A549 (cell line): ENCODE results near the gene GPX3. TPM values are rescaled to one million over a fixed set of nuclear protein-coding genes. Genes with fewer than 3 reads are reported as not detected.

Experiments used
- ATAC-seq, 2 experiments: fragments of 200-7000 bp in 1 of 2; fragments of >200 bp in 1 of 2; cut with Nextera tagmentation in 1 of 2; cut with Tn5 transposase in 1 of 2; 3 replicates each; pipeline versions ENCODE4 v1.8.0 to v1.9.1; 2018 to 2020; ENCODE audit warnings: mild to moderate bottlenecking in 1 of 2, moderate library complexity in 1 of 2
- CTCF ChIA-PET: fragments of 300-600 bp; sonication (Branson Sonifier 250); formaldehyde crosslinking; extraction: SDS; loops from one replicate; lab custom pipeline; 2021; ENCODE audit warnings: antibody characterized with exemption, inconsistent platforms; lab: Yijun Ruan, JAX
- POLR2A ChIA-PET: fragments of 350-600 bp; formaldehyde crosslinking; extraction: SDS; loops from one replicate; lab custom pipeline; 2021; ENCODE audit warnings: antibody characterized with exemption, inconsistent platforms; lab: Yijun Ruan, JAX
- DNase-seq, 2 experiments: peaks; one replicate each; pipeline versions ENCODE4 v3.0.0 to v3.0.0-alpha.2; 2011 to 2016; ENCODE audit warnings: low read depth in 1 of 2, low spot score in 1 of 2
- FAIRE-seq: peaks from 2 replicates; lab custom pipeline; 2011; peaks lifted over from hg19 to GRCh38; lab: Jason Lieb, UNC
- H3K27ac ChIP-seq, 2 experiments: fragments of >200 bp; sonication (Bioruptor Twin); formaldehyde crosslinking; 3 replicates each; pipeline ENCODE4 v1.5.1; 2016 to 2017
- H3K4me1 ChIP-seq: fragments of >200 bp; sonication (Bioruptor Twin); formaldehyde crosslinking; 3 replicates; pipeline ENCODE4 v1.6.1; 2016
- H3K4me2 ChIP-seq: fragments of >200 bp; sonication (Bioruptor Twin); formaldehyde crosslinking; 3 replicates; pipeline ENCODE4 v1.6.1; 2016
- H3K4me3 ChIP-seq: fragments of >200 bp; sonication (Bioruptor Twin); formaldehyde crosslinking; 3 replicates; pipeline ENCODE4 v1.5.1; 2016
- H3K9me3 ChIP-seq: fragments of >200 bp; sonication (Bioruptor Twin); formaldehyde crosslinking; 3 replicates; pipeline ENCODE4 v1.6.1; 2016
- BHLHE40 ChIP-seq: IDR thresholded peaks from 2 replicates; pipeline ENCODE4 v1.6.1; 2012; ENCODE audit warnings: low read depth, low read length, inconsistent platforms
- CHD2 ChIP-seq: fragments of 150-350 bp; IDR thresholded peaks from 2 replicates; pipeline ENCODE4 v1.6.1; 2014; ENCODE audit warnings: low read length; ENCODE audit not compliant: partially characterized antibody
- CHD4 ChIP-seq: fragments of 200-600 bp; sonication (generic); IDR thresholded peaks from 2 replicates; pipeline ENCODE4 v1.6.1; 2016; ENCODE audit warnings: antibody characterized with exemption, mild to moderate bottlenecking, borderline replicate concordance
- CTCF ChIP-seq: fragments of >200 bp; sonication (Bioruptor Twin); formaldehyde crosslinking; IDR thresholded peaks from 3 replicates; pipeline ENCODE4 v1.5.1; 2016
- E2F6 ChIP-seq: IDR thresholded peaks from 2 replicates; pipeline ENCODE4 v1.6.1; 2012; ENCODE audit warnings: low read depth, borderline replicate concordance
- EHF ChIP-seq: fragments of 250-450 bp; sonication (Bioruptor Pico); IDR thresholded peaks from 2 replicates; pipeline ENCODE4 v1.5.0; 2020; ENCODE audit warnings: mild to moderate bottlenecking
- ESRRA ChIP-seq: fragments of 150-350 bp; IDR thresholded peaks from 2 replicates; pipeline ENCODE4 v1.6.1; 2014; ENCODE audit warnings: mild to moderate bottlenecking, low read length, borderline replicate concordance
- FOSB ChIP-seq: fragments of 250-450 bp; sonication (Bioruptor Pico); IDR thresholded peaks from 2 replicates; pipeline ENCODE4 v1.5.0; 2020; ENCODE audit warnings: mild to moderate bottlenecking, moderate library complexity
- FOSL2 ChIP-seq, 2 experiments: fragments of 450-650 bp in 1 of 2; fragments of >200 bp in 1 of 2; sonication (Bioruptor Twin) in 1 of 2; formaldehyde crosslinking; IDR thresholded peaks; 2 replicates each; pipeline versions ENCODE4 v1.5.0 to v1.6.1; 2016 to 2020; ENCODE audit warnings: mild to moderate bottlenecking in 1 of 2, moderate library complexity in 1 of 2
- GATA3 ChIP-seq: IDR thresholded peaks from 2 replicates; pipeline ENCODE4 v1.6.1; 2012; ENCODE audit warnings: borderline replicate concordance
- HMGXB4 ChIP-seq: fragments of 250-450 bp; sonication (Bioruptor Pico); IDR thresholded peaks from 2 replicates; pipeline ENCODE4 v1.5.0; 2021; ENCODE audit warnings: mild to moderate bottlenecking, moderate library complexity, borderline replicate concordance
- HOXA7 ChIP-seq: fragments of 250-450 bp; sonication (Bioruptor Pico); IDR thresholded peaks from 2 replicates; pipeline ENCODE4 v1.5.0; 2020; ENCODE audit warnings: mild to moderate bottlenecking, moderate library complexity
- HOXB5 ChIP-seq: fragments of 250-450 bp; sonication (Bioruptor Pico); IDR thresholded peaks from 2 replicates; pipeline ENCODE4 v1.5.0; 2020; ENCODE audit warnings: mild to moderate bottlenecking, moderate library complexity
- JUN ChIP-seq, 2 experiments: fragments of >200 bp; sonication (Bioruptor Twin); formaldehyde crosslinking; IDR thresholded peaks; 2 replicates in 1 of 2; 3 replicates in 1 of 2; pipeline ENCODE4 v1.6.1; 2016 to 2017
- MAFK ChIP-seq: fragments of 450-650 bp; IDR thresholded peaks from 2 replicates; pipeline ENCODE4 v1.6.1; 2014; ENCODE audit not compliant: partially characterized antibody
- MYC ChIP-seq: IDR thresholded peaks from 2 replicates; pipeline ENCODE4 v1.6.1; 2012; ENCODE audit warnings: mild to moderate bottlenecking, inconsistent platforms, low read length, improper control_type of control experiment, borderline replicate concordance
- NFE2L2 ChIP-seq: fragments of 150-350 bp; conservative IDR thresholded peaks from 2 replicates; pipeline ENCODE4 v1.6.1; 2014; ENCODE audit warnings: low read length
- NR3C1 ChIP-seq: fragments of >200 bp; sonication (Bioruptor Twin); formaldehyde crosslinking; IDR thresholded peaks from 3 replicates; pipeline ENCODE4 v1.6.1; 2017
- PBX3 ChIP-seq: IDR thresholded peaks from 2 replicates; pipeline ENCODE4 v1.6.1; 2012
- POLR2A ChIP-seq: IDR thresholded peaks from 2 replicates; pipeline ENCODE4 v1.6.1; 2012; ENCODE audit warnings: mild to moderate bottlenecking, low read length
- RAD21 ChIP-seq, 2 experiments: fragments of >200 bp in 1 of 2; sonication (Bioruptor Twin) in 1 of 2; formaldehyde crosslinking in 1 of 2; IDR thresholded peaks in 1 of 2; conservative IDR thresholded peaks in 1 of 2; 2 replicates in 1 of 2; 3 replicates in 1 of 2; pipeline ENCODE4 v1.6.1; 2012 to 2018; ENCODE audit warnings: inconsistent platforms in 1 of 2
- RARB ChIP-seq: fragments of 250-450 bp; sonication (Bioruptor Pico); IDR thresholded peaks from 2 replicates; pipeline ENCODE4 v1.8.0; 2021; ENCODE audit warnings: mild to moderate bottlenecking, moderate library complexity
- SMC3 ChIP-seq: fragments of >200 bp; sonication (Bioruptor Twin); formaldehyde crosslinking; IDR thresholded peaks from 3 replicates; pipeline ENCODE4 v1.6.1; 2018; ENCODE audit warnings: inconsistent platforms
- USF2 ChIP-seq: fragments of 450-650 bp; IDR thresholded peaks from 2 replicates; pipeline ENCODE4 v1.6.1; 2014; ENCODE audit warnings: antibody characterized with exemption
- WGBS: methylation state at CpG from one replicate; pipeline ENCODE4 v1.1.6; 2017; ENCODE audit errors: missing lambda C conversion rate; 5-methylcytosine and 5-hydroxymethylcytosine counted together
- polyA plus RNA-seq, 4 experiments: library from polyadenylated mRNA; depleted of rRNA in 3 of 4; stranded (reverse); fragments of >200 nt; fragmentation: RNase III in 1 of 4; extraction: RNeasy Plus Mini Kit Qiagen cat#74134 plus additional on column Dnase treatment in 1 of 4; gene quantifications; 2 replicates in 3 of 4; 3 replicates in 1 of 4; pipeline ENCODE4 v1.2.3, GENCODE V29; 2011 to 2017

The GPX3 gene
- polyA plus RNA-seq, 2 of the 4 experiments (the other 2 are of a cell fraction), result 16.2 to 26.4 TPM

DNA sequence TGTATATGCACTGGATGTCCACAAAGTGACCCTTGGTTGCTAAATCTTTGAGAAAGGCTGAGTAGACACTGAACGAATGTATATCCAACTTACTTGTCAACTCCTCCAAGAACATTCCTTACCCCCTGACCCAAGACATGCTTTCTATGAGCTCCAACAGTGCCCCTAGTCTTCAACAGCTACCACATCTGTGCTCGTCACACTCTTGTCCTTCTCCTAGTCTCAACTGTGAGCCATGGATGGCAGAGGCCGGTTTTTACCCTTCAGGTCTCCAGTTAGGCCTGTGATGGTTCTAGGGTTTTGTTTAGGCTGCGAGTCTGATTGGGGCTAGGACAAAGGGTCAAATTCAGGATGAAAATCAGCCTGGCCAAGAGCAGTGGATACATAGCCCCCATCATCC, 19.0 kb upstream of the GPX3 start (continued):
- no peak for TF ChIP-seq USF2
- TF ChIP-seq E2F6, result no peak
- TF ChIP-seq HMGXB4, result no peak
- no peak for TF ChIP-seq CHD2
- TF ChIP-seq, all 56 proteins: peak for 0

DNA sequence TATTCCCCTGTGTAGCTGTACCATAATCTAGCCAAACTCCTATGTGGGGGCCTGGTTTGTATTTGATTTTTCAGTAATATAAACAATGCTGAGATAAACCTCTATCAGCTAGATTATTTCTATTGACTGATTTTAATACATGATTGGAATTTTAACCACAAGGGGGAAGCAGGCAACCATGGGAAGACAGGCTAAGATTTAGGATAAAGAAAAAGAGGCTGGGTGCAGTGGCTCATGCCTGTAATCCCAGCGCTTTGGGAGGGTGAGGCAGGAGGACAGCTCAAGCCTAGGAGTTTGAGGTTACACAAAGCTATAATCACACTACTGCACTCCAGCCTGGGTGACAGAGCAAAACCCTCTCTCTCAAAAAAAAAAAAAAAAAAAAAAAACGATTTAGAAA, 18.1 kb upstream of the GPX3 start:
- H3K4me2 ChIP-seq, result no peak overlapping the region
- ATAC-seq (peak; percentile 46 to 71; a peak in 3 of 6 replicates), DNase-seq (peak; percentile 24 to 33), FAIRE-seq (no peak)
- POLR2A ChIA-PET, result interaction anchor here (0.6 kb wide), 1 partner anchor 162 kb away, joined by 4 read pairs; no protein-coding TSS in a partner anchor
- no peak overlapping the region for H3K27ac ChIP-seq
- 13% methylated on average over 2 of the region's 2 CpGs for WGBS
- H3K4me1 ChIP-seq, result no peaks in the 10 kb centered on the region
- TF ChIP-seq JUN (IDR thresholded peaks at IDR 0.05), result no peak
- no peak for TF ChIP-seq GATA3
- peak; percentile 71 to 85 for TF ChIP-seq RAD21 (conservative IDR thresholded peaks at IDR 0.05 in 1 of 2, IDR thresholded peaks at IDR 0.05 in 1 of 2)
- no peak for TF ChIP-seq POLR2A
- TF ChIP-seq CTCF, result peak; percentile 56
- TF ChIP-seq SMC3, result peak; percentile 53; the same call in 2 of the 3 replicates
- H3K9me3 ChIP-seq, result no peaks in the 10 kb centered on the region
- H3K4me3 ChIP-seq, result no peak overlapping the region
- CTCF ChIA-PET, result interaction anchor here (0.6 to 4.7 kb wide), 29 partner anchors 8 to 404 kb away, joined by 3 to 59 read pairs (median 4); no protein-coding TSS in a partner anchor

- 51% methylated on average over 9 of the region's 9 CpGs for WGBS
- POLR2A ChIA-PET, result interaction anchor here (0.6 kb wide), 1 partner anchor 162 kb away, joined by 4 read pairs; no protein-coding TSS in a partner anchor
- Histone ChIP-seq H3K27ac (no peak overlapping the region), H3K4me1 (no peaks in the 10 kb centered on the region), H3K9me3 (no peaks in the 10 kb centered on the region), H3K4me2 (no peak overlapping the region), H3K4me3 (no peak overlapping the region)
- DNase-seq (no peak), ATAC-seq (no peak), FAIRE-seq (no peak)
- CTCF ChIA-PET, result interaction anchor here (0.6 to 4.7 kb wide), 25 partner anchors 8 to 403 kb away, joined by 3 to 59 read pairs (median 4); no protein-coding TSS in a partner anchor
- TF ChIP-seq NFE2L2, result no peak
- TF ChIP-seq HOXA7, result no peak
- no peak for TF ChIP-seq MAFK
- no peak for TF ChIP-seq MYC
- no peak for TF ChIP-seq HOXB5 (CRISPR knock-in tag)
- TF ChIP-seq BHLHE40, result no peak
- TF ChIP-seq EHF, result no peak
- TF ChIP-seq CHD4, result no peak
- TF ChIP-seq FOSL2 (IDR thresholded peaks at IDR 0.05), result no peak
- no peak for TF ChIP-seq FOSL2 (CRISPR knock-in tag; IDR thresholded peaks at IDR 0.05)
- TF ChIP-seq ESRRA, result no peak
- TF ChIP-seq FOSB (CRISPR knock-in tag), result no peak
- no peak for TF ChIP-seq GATA3
- no peak for TF ChIP-seq PBX3
- no peak for TF ChIP-seq NR3C1
- no peak for TF ChIP-seq RARB
- TF ChIP-seq USF2, result no peak
- TF ChIP-seq JUN (IDR thresholded peaks at IDR 0.05), result no peak
These were observed 17.5 kb upstream of the GPX3 start for GRCh38 chr5:151002681-151003502.
